GM21447 (cell line): ENCODE measurements around the gene PDE4D.
"Not testable (repeated sequence)": the region's sequence is repeated elsewhere in the genome, so short reads cannot be mapped to it uniquely, and the experiment has no call there.

Experiments
- ATAC-seq: cut with Tn5 transposase; IDR thresholded peaks from one replicate; pipeline ENCODE4 v1.9.1; 2021; ENCODE audit not compliant: unreplicated experiment

PDE4D gene

GRCh38 chr5:59001154-59001553, 892.4 kb downstream of the PDE4D start:
- no peak for ATAC-seq

DNA sequence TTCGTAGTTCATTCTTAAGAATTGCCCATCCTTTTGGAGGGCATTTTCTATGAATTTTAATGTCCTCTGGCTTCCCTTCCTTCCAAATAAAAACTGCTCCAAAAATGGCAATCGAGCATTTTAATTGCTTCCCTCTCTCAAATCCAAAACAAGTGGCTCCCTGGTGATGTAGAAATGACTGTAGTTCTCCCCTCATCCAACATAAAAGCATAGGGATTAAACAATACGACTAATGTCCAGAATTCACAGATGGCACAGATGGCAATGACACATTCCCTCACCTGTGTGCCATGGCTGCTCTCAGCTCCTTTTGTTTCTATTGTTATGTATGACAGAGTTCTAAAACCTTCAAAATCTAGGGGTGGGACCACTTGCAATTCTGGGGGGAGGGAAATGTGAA, 893.3 kb downstream of the PDE4D start:
- ATAC-seq: no peak

- ATAC-seq: no peak
These were observed 893.7 kb downstream of the PDE4D start for GRCh38 chr5:58999804-59000203.

DNA sequence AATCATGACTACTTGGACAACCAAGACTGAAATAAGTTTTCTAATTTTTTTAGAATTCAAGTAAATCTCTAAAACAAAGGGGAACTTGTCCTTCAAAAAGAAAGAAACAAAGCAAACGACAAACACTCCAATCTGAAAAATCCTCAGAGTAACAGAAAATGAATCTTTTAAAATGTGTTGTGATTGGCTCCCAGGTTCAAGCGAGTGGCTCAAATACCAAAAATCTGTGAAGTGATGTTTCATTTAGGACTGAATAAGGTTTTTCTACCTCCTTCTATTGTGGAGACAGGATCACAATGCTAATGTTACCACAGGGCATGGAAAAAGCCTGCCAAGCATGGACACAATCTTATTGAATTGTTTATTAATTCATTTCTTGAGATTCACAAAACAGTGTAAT, 895.0 kb downstream of the PDE4D start:
- no peak for ATAC-seq

- not testable (repeated sequence) for ATAC-seq
These were observed 897.7 kb downstream of the PDE4D start for GRCh38 chr5:58995779-58996178.

DNA sequence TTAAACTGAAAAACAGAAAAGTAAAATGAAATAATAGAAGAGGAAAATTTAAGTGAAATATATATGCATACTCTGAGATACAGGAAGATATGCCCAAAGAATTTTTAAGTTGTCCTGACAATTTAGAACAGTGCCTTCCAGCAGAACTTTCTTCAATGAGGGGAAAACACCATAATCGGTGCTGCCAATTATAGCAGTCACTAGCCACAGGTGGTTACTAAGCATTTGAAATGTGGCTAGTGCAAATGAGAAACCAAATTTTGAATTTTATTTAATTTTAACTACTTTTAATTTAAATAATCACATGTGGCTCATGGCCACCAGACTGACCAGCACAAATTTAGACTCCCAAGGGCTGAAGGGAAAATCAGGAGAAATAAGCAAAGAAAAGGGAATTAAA, 900.1 kb downstream of the PDE4D start:
- no peak for ATAC-seq

GRCh38 chr5:58988938-58989337, 904.6 kb downstream of the PDE4D start:
- no peak for ATAC-seq

DNA sequence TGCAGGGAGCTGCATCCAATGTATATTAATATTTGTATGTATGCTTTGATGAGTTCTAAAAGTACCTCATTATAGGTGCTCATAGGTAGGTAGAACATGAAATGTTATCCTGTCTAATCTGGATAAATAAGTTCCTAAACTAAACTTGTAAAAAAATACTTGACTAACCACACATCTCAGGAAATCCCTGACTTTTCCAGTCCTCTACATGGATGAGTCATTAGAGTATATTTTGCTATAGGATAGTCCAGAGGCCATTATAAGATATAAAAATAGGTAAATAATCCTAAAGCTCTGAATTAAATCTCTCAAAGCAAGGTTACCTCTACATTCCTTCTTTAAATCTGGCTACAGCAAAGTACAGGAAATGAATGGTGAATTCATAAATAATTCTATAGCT, 906.3 kb downstream of the PDE4D start:
- ATAC-seq: no peak

DNA sequence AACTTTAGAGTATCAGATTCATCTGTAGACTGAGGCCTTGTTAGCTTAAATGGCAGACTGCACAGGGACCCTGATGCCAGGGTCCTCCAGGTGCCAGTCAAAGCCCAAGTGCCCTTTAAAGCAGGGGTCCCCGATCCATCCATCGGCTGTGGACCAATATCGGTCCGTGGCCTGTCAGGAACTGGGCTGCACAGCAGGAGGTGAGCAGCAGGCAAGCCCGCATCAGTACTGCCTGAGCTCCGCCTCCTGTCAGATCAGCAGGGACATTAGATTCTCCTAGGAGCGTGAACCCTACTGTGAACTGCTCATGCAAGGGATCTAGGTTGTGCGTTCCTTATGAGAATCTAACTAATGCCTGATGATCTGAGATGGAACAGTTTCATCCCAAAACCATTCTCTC, 907.2 kb downstream of the PDE4D start:
- ATAC-seq: no peak

DNA sequence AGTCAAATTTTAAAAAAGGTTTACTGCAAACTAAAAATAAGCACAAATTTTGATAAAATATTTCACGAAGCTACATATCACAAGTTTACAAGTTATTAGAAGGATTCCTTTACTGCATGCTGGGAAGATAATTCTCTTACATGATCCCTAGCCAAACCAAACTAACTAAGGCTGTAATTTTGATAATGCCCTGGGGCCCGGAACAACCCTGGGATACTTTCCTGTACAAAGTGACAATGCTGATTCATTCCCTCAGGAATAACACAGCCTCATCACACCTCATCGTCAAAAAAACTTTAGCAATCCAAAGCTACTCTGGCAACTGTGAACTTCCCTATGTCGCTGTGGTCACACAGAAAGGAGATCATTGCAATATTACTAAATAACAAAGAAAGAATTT, 907.8 kb downstream of the PDE4D start:
- no peak for ATAC-seq

DNA sequence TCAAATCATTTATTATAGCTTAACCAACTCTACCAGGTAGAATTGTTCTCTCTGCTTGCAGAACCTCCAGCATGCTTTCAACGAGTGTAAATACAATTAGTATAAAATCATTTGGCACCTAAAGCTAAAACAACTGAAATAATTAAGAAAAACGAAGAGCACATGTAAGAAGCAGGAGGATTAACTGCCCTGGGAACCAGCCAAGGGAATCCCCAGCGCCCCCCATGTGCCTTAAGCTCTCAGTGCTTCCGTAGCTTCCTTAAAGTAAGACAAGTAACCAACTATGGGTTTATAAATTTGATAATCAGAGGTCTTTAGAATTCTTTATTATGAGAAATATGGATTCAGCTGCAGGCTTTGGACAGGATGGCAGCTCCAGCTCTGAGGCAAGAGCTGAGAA, 908.2 kb downstream of the PDE4D start:
- no peak for ATAC-seq

GRCh38 chr5:58983526-58984452, 909.7 kb downstream of the PDE4D start:
- ATAC-seq: no peak

GRCh38 chr5:58980890-58981289, 912.6 kb downstream of the PDE4D start:
- no peak for ATAC-seq

DNA sequence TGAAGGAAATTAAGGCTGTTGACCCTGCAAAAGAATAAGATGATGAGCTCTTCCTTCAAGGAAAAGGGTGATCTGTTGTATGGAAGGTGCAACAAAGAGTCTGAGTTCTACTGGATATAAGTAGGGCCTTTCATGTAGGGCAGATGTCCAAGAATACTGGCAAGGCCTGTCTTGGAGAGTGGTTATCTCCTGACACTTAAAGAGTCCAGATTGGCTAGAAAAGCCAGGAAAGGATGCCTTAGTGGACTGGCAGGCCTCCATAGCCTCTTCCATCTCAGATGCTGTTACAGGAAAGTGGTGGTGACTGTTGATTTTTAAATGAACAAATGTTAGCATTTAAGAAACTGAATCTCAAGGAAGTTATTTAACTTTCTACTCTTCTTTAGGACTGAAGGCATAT, 914.4 kb downstream of the PDE4D start:
- no peak for ATAC-seq

DNA sequence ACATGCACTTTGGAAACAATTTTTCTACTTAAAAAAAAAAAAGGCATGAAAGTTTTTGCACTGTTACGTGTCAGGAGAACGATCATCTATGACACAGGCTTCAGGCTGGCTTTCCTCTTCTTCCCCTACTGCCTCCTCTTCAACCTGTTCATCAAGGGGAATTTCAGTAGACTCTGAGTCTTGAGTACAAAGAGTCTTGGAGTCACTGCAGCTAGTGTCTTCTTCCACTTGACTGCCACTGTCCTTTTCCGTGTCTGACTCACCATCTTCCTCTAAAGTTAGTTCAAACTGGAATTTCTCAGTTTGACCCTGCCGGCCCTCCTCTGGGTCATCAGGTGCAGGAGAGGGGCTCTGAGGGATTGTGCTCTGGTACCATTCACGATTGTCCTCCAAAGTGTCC, 918.9 kb downstream of the PDE4D start:
- no peak for ATAC-seq

DNA sequence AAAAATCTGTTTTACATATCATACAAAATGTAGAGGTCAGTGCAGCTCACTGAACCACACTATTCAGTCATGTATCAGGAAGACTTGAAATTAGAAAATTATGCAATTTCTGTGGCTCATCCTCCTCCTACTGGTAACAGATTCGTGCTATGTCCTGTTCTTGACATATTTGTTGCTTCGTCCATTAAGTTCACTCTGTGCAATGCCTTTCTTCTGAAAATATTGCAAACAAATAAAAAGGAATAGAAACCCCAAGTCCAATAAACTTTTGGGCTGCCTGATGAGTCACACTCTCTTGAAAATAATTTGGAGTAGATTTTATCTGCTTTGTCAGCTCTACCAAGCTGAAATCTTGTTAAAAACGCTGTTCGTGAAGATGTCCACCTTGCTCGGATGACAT, 919.4 kb downstream of the PDE4D start:
- ATAC-seq: no peak

DNA sequence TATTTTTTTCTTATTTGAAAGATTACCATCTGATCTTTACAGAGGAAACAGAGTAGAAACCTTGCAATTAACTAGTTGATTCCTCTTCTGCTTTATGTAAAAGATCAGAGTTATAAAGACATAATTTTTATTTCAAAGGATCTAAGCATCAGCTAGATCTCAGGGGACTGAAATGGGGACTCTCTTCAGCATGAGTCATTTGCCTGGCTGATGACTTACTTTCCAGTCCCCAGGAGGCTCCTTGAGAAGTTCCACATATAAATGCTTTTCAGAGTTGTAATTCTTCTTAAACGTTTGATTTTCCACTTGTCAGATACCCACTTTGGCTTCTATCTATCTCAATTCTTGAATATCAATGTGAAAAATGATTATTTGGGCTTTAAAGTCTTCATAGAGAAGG, 921.2 kb downstream of the PDE4D start:
- no peak for ATAC-seq

GRCh38 chr5:58970766-58971165, 922.8 kb downstream of the PDE4D start:
- ATAC-seq: no peak

GRCh38 chr5:58969795-58970194, 923.7 kb downstream of the PDE4D start:
- ATAC-seq: no peak

DNA sequence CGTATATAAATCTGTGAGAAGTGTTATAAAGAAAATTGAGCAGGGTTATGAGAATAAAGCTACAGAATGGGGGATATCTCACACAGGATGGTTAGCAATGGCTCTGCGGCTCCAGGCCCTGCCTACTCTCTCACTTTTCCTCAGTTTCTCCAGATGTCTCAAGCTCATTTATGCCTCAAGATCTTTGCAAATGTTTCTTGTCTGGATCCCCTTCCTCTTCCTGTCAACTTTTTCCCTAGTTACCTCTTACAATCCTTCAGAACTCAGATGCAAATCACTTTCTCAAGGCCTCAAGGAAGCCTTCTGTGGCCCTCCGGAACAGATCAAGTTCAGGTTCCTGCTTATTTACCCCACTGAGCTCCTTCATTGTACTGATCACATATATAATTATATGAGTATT, 924.3 kb downstream of the PDE4D start:
- no peak for ATAC-seq

GRCh38 chr5:58968350-58968749, 925.2 kb downstream of the PDE4D start:
- ATAC-seq: no peak

DNA sequence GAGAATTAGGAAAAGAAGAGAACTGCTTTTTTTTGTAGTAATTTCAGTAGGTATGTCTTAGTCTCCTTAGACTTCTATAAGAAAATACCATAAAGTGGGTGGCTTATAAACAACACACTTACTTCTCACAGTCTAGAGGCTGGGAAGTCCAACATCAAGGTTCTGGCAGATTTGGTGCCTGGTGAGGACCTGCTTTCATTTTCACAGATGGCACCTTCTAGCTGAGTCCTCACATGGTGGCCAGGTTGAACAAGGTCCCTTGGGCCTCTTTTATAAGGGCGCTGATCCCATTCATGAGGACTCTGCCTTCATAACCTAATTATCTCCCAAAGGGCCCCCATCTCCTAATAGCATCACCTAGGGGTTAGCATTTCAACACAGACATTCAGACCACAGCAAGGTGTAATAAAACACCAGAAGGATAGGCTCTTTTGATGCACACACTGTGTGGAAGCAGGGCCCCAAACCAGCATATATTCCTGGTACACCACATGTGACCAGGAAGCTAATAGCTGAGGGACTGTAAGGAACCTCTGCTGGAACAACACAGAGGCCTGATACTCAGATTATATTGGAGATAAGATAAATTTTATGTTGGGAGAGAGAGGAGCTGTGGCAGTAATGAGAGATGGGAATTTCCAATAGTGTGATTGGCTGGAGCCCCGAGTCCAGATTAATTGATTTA, 925.8 kb downstream of the PDE4D start:
- no peak for ATAC-seq
